Measurements from ENCODE around the gene AAK1.

The AAK1 gene

DNA sequence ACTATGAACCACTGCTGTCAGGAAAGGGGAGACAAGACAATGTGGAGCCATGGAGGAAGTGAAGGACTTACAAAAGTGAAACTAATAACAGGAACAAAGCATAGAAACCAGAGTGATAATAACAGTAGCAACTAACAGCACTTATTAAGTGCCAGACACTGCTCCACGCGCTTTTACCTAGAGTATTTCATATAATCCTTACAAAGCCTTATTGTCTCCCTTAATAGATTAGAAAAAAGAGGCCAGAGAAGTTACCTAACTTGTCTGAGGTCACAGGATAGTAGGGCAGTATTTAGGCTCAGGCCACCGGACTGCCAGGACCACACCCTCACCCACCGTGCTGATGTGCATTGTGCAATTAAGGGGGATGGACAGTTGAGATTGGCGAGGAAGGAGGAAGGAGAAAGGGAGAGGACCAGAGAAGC, 107.7 kb downstream of the AAK1 start:
- no peak overlapping the region for H3K27ac ChIP-seq
- peaks cover 26 to 51% (median 49%) of the 10 kb centered on the region in 3 donors for H3K36me3 ChIP-seq
- peaks cover 0 to 7% (median 0%) of the 10 kb centered on the region in 3 donors for H3K9me3 ChIP-seq
- H3K4me1 ChIP-seq, result no peaks in the 10 kb centered on the region
- peak in 1 of 2 donors; percentile 28 for DNase-seq
- H3K27me3 ChIP-seq, result no peaks in the 10 kb centered on the region
- TF ChIP-seq, protein P1, sequence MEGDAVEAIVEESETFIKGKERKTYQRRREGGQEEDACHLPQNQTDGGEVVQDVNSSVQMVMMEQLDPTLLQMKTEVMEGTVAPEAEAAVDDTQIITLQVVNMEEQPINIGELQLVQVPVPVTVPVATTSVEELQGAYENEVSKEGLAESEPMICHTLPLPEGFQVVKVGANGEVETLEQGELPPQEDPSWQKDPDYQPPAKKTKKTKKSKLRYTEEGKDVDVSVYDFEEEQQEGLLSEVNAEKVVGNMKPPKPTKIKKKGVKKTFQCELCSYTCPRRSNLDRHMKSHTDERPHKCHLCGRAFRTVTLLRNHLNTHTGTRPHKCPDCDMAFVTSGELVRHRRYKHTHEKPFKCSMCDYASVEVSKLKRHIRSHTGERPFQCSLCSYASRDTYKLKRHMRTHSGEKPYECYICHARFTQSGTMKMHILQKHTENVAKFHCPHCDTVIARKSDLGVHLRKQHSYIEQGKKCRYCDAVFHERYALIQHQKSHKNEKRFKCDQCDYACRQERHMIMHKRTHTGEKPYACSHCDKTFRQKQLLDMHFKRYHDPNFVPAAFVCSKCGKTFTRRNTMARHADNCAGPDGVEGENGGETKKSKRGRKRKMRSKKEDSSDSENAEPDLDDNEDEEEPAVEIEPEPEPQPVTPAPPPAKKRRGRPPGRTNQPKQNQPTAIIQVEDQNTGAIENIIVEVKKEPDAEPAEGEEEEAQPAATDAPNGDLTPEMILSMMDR (IDR thresholded peaks at IDR 0.05), result no peak
- H3K4me3 ChIP-seq, result no peak overlapping the region
- intact Hi-C loops (cut with DNase I; ENCODE audit: low total_unique reads), result no loop called here

DNA sequence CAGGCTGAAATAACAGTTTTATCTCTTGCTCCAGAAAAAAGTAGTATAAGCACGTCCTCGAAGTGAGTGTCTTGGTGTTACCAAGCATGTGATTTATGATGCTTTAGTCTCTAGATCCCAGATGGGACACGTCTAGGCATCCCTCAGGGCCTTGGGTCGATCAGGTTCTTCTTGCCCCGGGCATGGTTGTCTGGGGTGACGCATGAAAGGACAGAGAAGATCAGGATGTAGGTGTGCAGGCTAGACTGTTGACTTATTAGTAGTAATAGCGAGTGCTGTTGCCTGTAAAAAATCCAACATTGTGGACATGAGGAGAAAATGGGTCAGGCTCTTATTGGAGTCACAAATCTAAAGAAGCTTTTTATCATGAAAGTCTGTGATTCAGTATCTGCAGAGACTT, 112.4 kb downstream of the AAK1 start:
- Histone ChIP-seq H3K36me3 (peaks cover 42 to 74% (median 66%) of the 10 kb centered on the region in 3 donors), H3K4me1 (no peaks in the 10 kb centered on the region), H3K27me3 (no peaks in the 10 kb centered on the region), H3K9me3 (peaks cover 0 to 7% (median 0%) of the 10 kb centered on the region in 3 donors), H3K4me3 (no peak overlapping the region), H3K27ac (no peak overlapping the region)
- intact Hi-C loops (cut with DNase I; ENCODE audit: low total_unique reads), result no loop called here
- TF ChIP-seq, protein P1 (IDR thresholded peaks at IDR 0.05), result no peak
- no peak for DNase-seq

DNA sequence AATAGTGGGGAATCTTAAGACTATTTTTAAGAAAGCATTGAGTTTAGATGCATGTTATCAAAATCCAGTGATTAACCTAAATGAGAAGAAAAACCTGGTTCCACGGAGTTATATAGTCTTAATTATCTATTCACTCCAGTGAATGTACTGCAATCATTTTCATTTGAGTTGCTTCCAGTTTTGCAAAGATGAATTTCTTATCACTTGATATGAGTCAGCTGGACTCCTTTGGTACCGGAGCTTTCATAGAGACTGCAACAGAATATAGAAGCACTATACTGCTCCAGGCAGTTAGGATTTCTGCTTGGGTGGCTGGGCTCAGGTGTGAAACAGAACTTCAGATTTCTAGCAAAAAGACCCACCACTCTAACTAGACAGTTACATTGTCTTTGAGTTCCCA, 114.1 kb downstream of the AAK1 start:
- no peak overlapping the region for H3K4me3 ChIP-seq
- no peak overlapping the region for H3K27ac ChIP-seq
- H3K36me3 ChIP-seq, result peaks cover 53 to 80% (median 77%) of the 10 kb centered on the region in 3 donors
- no peaks in the 10 kb centered on the region for H3K4me1 ChIP-seq
- TF ChIP-seq, protein P1 (IDR thresholded peaks at IDR 0.05), result no peak
- no peak for DNase-seq
- H3K27me3 ChIP-seq, result no peaks in the 10 kb centered on the region
- intact Hi-C loops (cut with DNase I; ENCODE audit: low total_unique reads), result no loop called here
- H3K9me3 ChIP-seq, result peaks cover 0 to 7% (median 0%) of the 10 kb centered on the region in 3 donors

DNA sequence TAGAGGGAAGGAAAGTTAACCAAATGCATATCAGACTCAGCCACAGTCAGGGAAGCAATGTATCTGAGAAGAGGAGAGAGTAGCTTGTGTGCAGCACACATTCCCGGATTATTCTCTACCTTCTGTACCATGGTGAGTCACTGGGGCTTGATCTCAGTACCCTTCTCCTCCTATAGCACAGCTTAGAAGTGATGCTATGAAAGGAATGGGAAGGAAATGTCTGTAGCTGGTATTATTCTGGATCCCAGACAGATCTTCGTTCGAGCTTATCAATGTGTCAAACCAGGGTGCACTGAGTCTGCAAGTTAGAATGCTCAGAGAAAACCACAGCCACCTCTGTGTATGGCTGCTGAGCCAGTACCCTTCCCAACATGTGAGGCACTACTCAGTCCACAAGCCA, 118.3 kb downstream of the AAK1 start:
- no peak for DNase-seq
- Histone ChIP-seq H3K36me3 (peaks cover 62 to 96% (median 76%) of the 10 kb centered on the region in 3 donors), H3K4me1 (no peaks in the 10 kb centered on the region), H3K4me3 (no peak overlapping the region), H3K27me3 (no peaks in the 10 kb centered on the region), H3K27ac (no peak overlapping the region), H3K9me3 (no peaks in the 10 kb centered on the region)
- TF ChIP-seq, protein P1 (IDR thresholded peaks at IDR 0.05), result no peak
- intact Hi-C loops (cut with DNase I; ENCODE audit: low total_unique reads), result no loop called here

DNA sequence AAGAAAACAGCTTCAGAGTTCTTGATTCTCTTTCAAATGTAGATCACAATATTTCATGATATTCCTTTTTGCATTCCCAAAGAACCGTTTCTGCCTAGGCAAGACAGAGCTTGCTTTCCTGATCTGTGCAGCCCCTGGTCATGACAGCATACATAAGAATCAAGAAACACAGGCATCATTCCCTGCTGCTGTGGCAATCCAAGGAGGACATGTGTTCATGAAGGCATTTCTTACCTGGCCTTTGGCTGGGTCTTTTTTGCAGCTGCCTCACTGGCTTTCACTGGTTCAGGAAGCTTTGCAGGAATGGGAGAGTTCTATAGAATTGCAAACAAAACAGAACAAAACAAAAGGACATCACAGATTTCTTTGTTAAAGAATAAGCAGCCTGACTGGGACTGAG, 118.7 kb downstream of the AAK1 start:
- H3K4me1 ChIP-seq, result no peaks in the 10 kb centered on the region
- intact Hi-C loops (cut with DNase I; ENCODE audit: low total_unique reads), result no loop called here
- H3K4me3 ChIP-seq, result no peak overlapping the region
- no peaks in the 10 kb centered on the region for H3K27me3 ChIP-seq
- no peak for DNase-seq
- peaks cover 64 to 96% (median 76%) of the 10 kb centered on the region in 3 donors for H3K36me3 ChIP-seq
- no peak overlapping the region for H3K27ac ChIP-seq
- H3K9me3 ChIP-seq, result no peaks in the 10 kb centered on the region
- TF ChIP-seq, protein P1 (IDR thresholded peaks at IDR 0.05), result no peak

DNA sequence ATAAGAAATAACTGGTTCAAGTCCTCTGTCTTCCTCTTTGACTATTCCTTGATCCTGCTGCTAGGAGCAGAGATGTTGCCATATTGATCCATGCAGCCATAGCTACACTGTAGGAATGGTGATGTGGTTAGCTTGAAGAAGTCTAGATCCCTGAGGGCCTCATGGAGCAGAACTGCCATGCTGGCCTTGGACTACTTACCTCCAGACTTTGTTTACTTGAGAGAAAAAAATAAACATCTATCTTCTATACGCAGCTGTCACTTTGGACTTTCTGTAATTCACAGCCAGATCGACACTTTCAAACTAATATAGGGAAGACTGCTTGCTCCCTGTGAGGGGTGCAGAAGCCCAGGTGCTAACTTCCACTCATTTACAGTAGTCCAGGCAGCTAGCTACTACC, 121.8 kb downstream of the AAK1 start:
- Histone ChIP-seq H3K9me3 (no peaks in the 10 kb centered on the region), H3K4me3 (no peak overlapping the region), H3K27me3 (no peaks in the 10 kb centered on the region), H3K36me3 (peaks cover 82 to 94% (median 83%) of the 10 kb centered on the region in 3 donors), H3K27ac (no peak overlapping the region), H3K4me1 (no peaks in the 10 kb centered on the region)
- intact Hi-C loops (cut with DNase I; ENCODE audit: low total_unique reads), result no loop called here
- TF ChIP-seq, protein P1 (IDR thresholded peaks at IDR 0.05), result no peak
- DNase-seq, result no peak

All from tibial artery (tissue), 4 donors.